Measurements from ENCODE around the gene KLK6.

The KLK6 gene
- 0 reads per million in 3 donors for total RNA-seq

DNA sequence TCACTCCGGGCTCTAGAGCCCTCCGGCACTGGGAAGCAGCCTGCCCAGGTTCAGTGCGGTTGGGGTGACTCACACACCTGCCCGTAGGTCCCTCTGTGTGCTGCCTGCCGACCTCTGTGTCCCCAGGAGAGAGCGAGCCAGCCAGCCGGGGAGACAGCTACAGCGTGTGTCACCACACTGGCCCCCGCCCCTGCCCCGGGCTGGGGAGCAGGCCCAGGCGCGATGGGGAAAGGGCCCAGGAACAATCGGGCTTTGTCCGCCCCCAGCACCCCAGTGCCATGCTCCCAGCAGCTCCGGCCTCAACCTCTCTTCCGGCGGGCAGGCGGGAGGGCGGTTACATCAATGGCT, at the start of gene KLK6:
TSS of gene KLK6 (minus strand) at position 179 of the 348 bp plus-strand sequence. CDS start 1,487 bp downstream, outside the sequence.
- H3K9me3 ChIP-seq (ENCODE audit: control insufficient read depth, low read length), result no peaks in the 10 kb centered on the region
- no peaks in the 10 kb centered on the region for H3K36me3 ChIP-seq (ENCODE audit: control insufficient read depth, insufficient read depth, low read length)
- no peaks in the 10 kb centered on the region for H3K27me3 ChIP-seq (replicated peaks; ENCODE audit: control insufficient read depth, insufficient read depth, low read length, poor library complexity, severe bottlenecking)
- H3K4me3 ChIP-seq (ENCODE audit: insufficient read depth, low read depth, low read length, poor library complexity, severe bottlenecking), result no peak within 1 kb of the TSS
- no peaks in the 10 kb centered on the region for H3K4me1 ChIP-seq (ENCODE audit: control insufficient read depth, insufficient read depth, low read length, poor library complexity, severe bottlenecking)
- H3K27ac ChIP-seq (ENCODE audit: insufficient read depth, low read length, poor library complexity, severe bottlenecking), result no peak within 1 kb of the TSS
- no peak for DNase-seq

GRCh38 chr19:51018745-51019543, 49.6 kb upstream of the KLK6 start:
- DNase-seq, result no peak
- Histone ChIP-seq H3K27ac (ENCODE audit: insufficient read depth, low read length, poor library complexity, severe bottlenecking) (no peak overlapping the region), H3K4me3 (ENCODE audit: insufficient read depth, low read depth, low read length, poor library complexity, severe bottlenecking) (no peak overlapping the region), H3K4me1 (ENCODE audit: control insufficient read depth, insufficient read depth, low read length, poor library complexity, severe bottlenecking) (peaks cover 10% of the 10 kb centered on the region), H3K36me3 (ENCODE audit: control insufficient read depth, insufficient read depth, low read length) (no peaks in the 10 kb centered on the region), H3K9me3 (ENCODE audit: control insufficient read depth, low read length) (no peaks in the 10 kb centered on the region), H3K27me3 (replicated peaks; ENCODE audit: control insufficient read depth, insufficient read depth, low read length, poor library complexity, severe bottlenecking) (peaks cover 35% of the 10 kb centered on the region)

DNA sequence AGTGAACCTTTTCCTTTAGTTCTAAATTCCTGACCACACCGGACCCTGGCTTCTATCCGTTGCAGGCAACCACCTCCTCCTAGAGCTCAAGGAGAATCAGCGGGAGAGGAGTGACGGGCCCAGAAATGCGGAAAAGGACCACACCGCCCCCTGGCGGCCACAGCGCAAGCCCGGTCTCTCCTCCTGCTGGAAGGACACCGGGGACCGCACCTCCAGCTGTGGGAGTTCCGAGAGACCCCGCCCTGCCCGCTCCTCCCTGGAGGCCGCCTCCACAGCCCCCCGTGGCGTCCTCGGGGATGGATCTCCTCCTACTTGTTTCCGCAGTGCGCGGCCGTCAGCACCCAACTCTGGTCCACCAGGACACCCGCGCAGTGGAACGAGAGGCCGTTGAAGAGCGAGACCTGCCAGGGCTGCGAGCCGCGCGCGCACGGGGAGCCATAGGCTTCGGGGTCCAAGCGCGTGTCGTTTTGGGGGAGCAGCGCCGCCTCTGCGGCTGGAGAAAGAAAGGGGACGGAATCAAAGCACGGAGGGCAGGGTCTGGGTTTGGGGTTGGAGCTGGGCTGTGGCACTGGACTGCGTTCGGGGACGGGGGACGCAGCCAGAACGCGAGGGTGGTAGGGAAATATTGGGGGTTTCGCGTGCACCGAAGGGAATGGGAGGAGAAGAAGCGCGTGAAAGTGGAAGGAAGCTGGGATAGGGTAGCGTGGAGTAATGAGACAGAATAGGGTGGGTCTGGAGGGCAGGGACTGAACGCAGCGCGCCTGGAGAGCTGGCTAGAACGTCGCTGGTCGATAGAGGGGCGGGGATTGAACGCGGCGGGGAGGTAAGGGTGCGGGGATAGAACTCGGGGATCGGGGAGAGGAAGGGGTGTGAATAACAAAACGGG, 47.6 kb upstream of the KLK6 start:
- Histone ChIP-seq H3K4me1 (ENCODE audit: control insufficient read depth, insufficient read depth, low read length, poor library complexity, severe bottlenecking) (peaks cover 10% of the 10 kb centered on the region), H3K36me3 (ENCODE audit: control insufficient read depth, insufficient read depth, low read length) (no peaks in the 10 kb centered on the region), H3K27ac (ENCODE audit: insufficient read depth, low read length, poor library complexity, severe bottlenecking) (no peak overlapping the region), H3K9me3 (ENCODE audit: control insufficient read depth, low read length) (no peaks in the 10 kb centered on the region), H3K27me3 (replicated peaks; ENCODE audit: control insufficient read depth, insufficient read depth, low read length, poor library complexity, severe bottlenecking) (peaks cover 35% of the 10 kb centered on the region), H3K4me3 (ENCODE audit: insufficient read depth, low read depth, low read length, poor library complexity, severe bottlenecking) (no peak overlapping the region)
- DNase-seq, result no peak

DNA sequence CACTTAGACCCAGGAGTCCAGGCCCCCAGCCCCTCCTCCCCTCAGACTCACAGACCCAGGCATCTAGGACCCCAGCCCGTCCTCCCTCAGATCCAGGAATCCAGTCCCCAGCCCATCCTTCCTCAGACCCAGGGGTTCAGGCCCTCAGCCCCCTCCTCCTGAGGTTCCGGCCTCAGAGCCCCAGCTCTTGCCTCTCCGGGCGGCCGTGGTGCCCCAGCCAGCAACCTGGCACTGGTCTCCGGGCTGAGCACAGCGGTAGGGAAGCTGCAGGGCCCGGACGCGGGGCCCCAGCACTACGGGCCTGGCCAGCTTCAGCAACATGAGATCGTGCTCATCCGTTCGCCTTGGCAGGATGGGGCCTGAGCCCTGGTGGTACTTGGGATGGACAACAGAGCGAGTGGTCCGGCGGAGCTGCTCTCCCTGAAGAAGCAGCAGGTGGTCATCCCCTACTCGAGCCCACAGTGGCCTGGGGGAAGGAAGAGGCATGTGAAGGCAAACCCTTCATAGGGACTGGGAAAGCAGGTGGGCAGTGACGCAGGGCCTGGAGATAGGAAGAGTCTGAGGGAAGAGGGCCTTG, 46.4 kb upstream of the KLK6 start:
- no peak for DNase-seq
- H3K4me3 ChIP-seq (ENCODE audit: insufficient read depth, low read depth, low read length, poor library complexity, severe bottlenecking), result no peak overlapping the region
- H3K27me3 ChIP-seq (replicated peaks; ENCODE audit: control insufficient read depth, insufficient read depth, low read length, poor library complexity, severe bottlenecking), result peaks cover 35% of the 10 kb centered on the region

GRCh38 chr19:51014242-51014641, 44.9 kb upstream of the KLK6 start:
- peaks cover 25% of the 10 kb centered on the region for H3K27me3 ChIP-seq (replicated peaks; ENCODE audit: control insufficient read depth, insufficient read depth, low read length, poor library complexity, severe bottlenecking)
- H3K36me3 ChIP-seq (ENCODE audit: control insufficient read depth, insufficient read depth, low read length), result no peaks in the 10 kb centered on the region
- H3K4me1 ChIP-seq (ENCODE audit: control insufficient read depth, insufficient read depth, low read length, poor library complexity, severe bottlenecking), result peaks cover 9% of the 10 kb centered on the region
- no peak overlapping the region for H3K4me3 ChIP-seq (ENCODE audit: insufficient read depth, low read depth, low read length, poor library complexity, severe bottlenecking)
- DNase-seq, result no peak
- H3K9me3 ChIP-seq (ENCODE audit: control insufficient read depth, low read length), result no peaks in the 10 kb centered on the region
- no peak overlapping the region for H3K27ac ChIP-seq (ENCODE audit: insufficient read depth, low read length, poor library complexity, severe bottlenecking)

More for the DNA sequence above, 46.4 kb upstream of the KLK6 start:
- Histone ChIP-seq H3K9me3 (ENCODE audit: control insufficient read depth, low read length) (no peaks in the 10 kb centered on the region), H3K4me1 (ENCODE audit: control insufficient read depth, insufficient read depth, low read length, poor library complexity, severe bottlenecking) (peaks cover 10% of the 10 kb centered on the region), H3K36me3 (ENCODE audit: control insufficient read depth, insufficient read depth, low read length) (no peaks in the 10 kb centered on the region), H3K27ac (ENCODE audit: insufficient read depth, low read length, poor library complexity, severe bottlenecking) (no peak overlapping the region)

- DNase-seq, result no peak
- Histone ChIP-seq H3K36me3 (ENCODE audit: control insufficient read depth, insufficient read depth, low read length) (no peaks in the 10 kb centered on the region), H3K27ac (ENCODE audit: insufficient read depth, low read length, poor library complexity, severe bottlenecking) (no peak overlapping the region), H3K27me3 (replicated peaks; ENCODE audit: control insufficient read depth, insufficient read depth, low read length, poor library complexity, severe bottlenecking) (peaks cover 17% of the 10 kb centered on the region), H3K4me1 (ENCODE audit: control insufficient read depth, insufficient read depth, low read length, poor library complexity, severe bottlenecking) (peaks cover 5% of the 10 kb centered on the region), H3K4me3 (ENCODE audit: insufficient read depth, low read depth, low read length, poor library complexity, severe bottlenecking) (no peak overlapping the region), H3K9me3 (ENCODE audit: control insufficient read depth, low read length) (no peaks in the 10 kb centered on the region)
These were observed 43.3 kb upstream of the KLK6 start for GRCh38 chr19:51012661-51013190.

DNA sequence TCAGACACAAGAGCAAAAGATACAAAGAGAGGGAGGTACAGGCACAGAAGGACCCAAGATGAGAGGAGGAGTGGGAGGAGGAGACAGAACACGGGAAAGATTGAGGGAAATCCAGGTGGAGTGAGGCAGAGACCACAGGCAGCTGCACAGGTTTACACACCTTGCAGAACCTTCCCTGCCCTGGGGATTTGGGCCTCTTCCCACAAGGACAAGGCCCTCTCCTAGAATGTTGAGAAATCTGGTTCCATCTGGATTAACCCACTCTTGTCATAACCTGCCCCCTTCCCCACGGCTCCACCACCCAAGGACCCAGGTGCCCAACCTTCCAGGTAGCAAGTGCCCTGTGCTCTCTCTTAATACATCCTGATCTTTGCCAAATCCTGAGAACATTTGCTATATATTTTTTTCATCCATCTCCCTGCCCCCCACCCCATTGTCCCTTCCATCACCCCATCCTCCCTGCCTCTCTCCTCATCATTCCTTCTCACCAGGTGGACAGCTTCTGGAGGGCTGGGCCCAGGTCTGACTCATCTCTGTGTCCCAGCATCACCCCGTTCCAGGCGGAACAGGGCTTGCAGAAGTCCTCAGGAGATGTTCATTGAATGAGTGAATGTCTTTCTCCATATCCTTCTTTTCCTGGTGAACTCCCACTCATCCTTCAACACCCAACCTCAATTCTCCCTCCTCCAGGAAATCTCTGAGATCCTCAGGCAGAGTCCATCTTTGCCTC, 40.8 kb upstream of the KLK6 start:
- DNase-seq, result no peak
- Histone ChIP-seq H3K4me3 (ENCODE audit: insufficient read depth, low read depth, low read length, poor library complexity, severe bottlenecking) (no peak overlapping the region), H3K27ac (ENCODE audit: insufficient read depth, low read length, poor library complexity, severe bottlenecking) (no peak overlapping the region), H3K9me3 (ENCODE audit: control insufficient read depth, low read length) (no peaks in the 10 kb centered on the region), H3K27me3 (replicated peaks; ENCODE audit: control insufficient read depth, insufficient read depth, low read length, poor library complexity, severe bottlenecking) (peaks cover 5% of the 10 kb centered on the region), H3K36me3 (ENCODE audit: control insufficient read depth, insufficient read depth, low read length) (no peaks in the 10 kb centered on the region), H3K4me1 (ENCODE audit: control insufficient read depth, insufficient read depth, low read length, poor library complexity, severe bottlenecking) (no peaks in the 10 kb centered on the region)

DNA sequence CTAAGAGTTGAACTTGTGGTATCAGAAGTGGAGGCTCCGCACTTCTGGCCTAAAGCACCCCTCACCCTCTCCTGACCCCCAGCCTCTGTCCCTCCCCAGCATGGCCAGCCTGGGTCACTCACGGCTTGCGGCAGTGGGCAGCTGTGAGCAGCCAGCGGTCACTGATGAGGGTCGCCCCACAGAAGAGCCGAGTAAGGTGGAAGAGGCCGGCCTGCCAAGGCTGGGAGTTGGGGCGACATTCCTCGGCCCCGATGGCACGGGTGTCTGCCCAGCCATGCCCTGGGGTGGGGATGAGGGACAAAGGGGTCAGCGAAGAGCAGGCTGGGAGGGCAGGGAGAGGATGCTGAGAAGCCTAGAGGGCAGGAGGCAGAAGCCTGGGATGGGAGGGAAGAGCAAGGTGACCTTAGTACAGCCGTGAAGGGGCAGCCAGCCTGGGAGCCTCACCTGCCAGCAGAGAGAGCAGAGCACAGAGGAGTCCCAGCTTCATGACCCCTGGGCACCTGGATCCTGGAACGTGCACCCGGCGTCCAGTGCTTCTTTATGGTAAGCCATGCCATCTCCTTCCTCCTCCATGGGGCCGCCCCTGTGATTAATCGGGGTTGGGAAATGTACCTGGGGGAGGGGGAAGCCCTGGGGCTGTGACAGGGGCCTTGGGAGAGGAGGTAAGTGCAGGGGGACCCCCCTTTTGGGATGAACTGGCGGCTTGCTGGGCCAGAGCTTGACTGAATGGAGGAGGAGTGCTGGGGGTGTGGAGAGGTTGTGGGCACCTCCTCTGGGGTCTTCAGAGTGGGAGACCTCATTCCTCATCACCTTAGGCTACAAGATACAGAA, 39.9 kb upstream of the KLK6 start:
- Histone ChIP-seq H3K9me3 (ENCODE audit: control insufficient read depth, low read length) (no peaks in the 10 kb centered on the region), H3K27ac (ENCODE audit: insufficient read depth, low read length, poor library complexity, severe bottlenecking) (no peak overlapping the region), H3K4me1 (ENCODE audit: control insufficient read depth, insufficient read depth, low read length, poor library complexity, severe bottlenecking) (no peaks in the 10 kb centered on the region), H3K27me3 (replicated peaks; ENCODE audit: control insufficient read depth, insufficient read depth, low read length, poor library complexity, severe bottlenecking) (no peaks in the 10 kb centered on the region), H3K4me3 (ENCODE audit: insufficient read depth, low read depth, low read length, poor library complexity, severe bottlenecking) (no peak overlapping the region), H3K36me3 (ENCODE audit: control insufficient read depth, insufficient read depth, low read length) (no peaks in the 10 kb centered on the region)
- DNase-seq, result no peak

- H3K36me3 ChIP-seq (ENCODE audit: control insufficient read depth, insufficient read depth, low read length), result no peaks in the 10 kb centered on the region
- DNase-seq, result no peak
- no peaks in the 10 kb centered on the region for H3K27me3 ChIP-seq (replicated peaks; ENCODE audit: control insufficient read depth, insufficient read depth, low read length, poor library complexity, severe bottlenecking)
- H3K27ac ChIP-seq (ENCODE audit: insufficient read depth, low read length, poor library complexity, severe bottlenecking), result no peak overlapping the region
- no peak overlapping the region for H3K4me3 ChIP-seq (ENCODE audit: insufficient read depth, low read depth, low read length, poor library complexity, severe bottlenecking)
- no peaks in the 10 kb centered on the region for H3K9me3 ChIP-seq (ENCODE audit: control insufficient read depth, low read length)
- no peaks in the 10 kb centered on the region for H3K4me1 ChIP-seq (ENCODE audit: control insufficient read depth, insufficient read depth, low read length, poor library complexity, severe bottlenecking)
These were observed 38.1 kb upstream of the KLK6 start for GRCh38 chr19:51007488-51007887.

Data from effector memory CD4-positive, alpha-beta T cell (primary cell).